SU-DHL-6 (cell line): Measurements from ENCODE around the gene GNPTAB.

Experiments
- EZH2phosphoT487 ChIP-seq: fragments of 200-600 bp; sonication (generic), shearing (Covaris generic); conservative IDR thresholded peaks from 2 replicates; pipeline ENCODE4 v1.6.1; 2018; ENCODE audit warnings: mild to moderate bottlenecking, antibody characterized with exemption, low read length, moderate library complexity, mixed read lengths
- TF ChIP-seq, protein P1 (sequence below): fragments of 200-600 bp; sonication (generic); IDR thresholded peaks from one replicate; pipeline ENCODE4 v1.5.1; 2017; ENCODE audit warnings: antibody characterized with exemption, mild to moderate bottlenecking, low read length, moderate library complexity; ENCODE audit not compliant: insufficient read depth, poor library complexity, severe bottlenecking

DNA sequence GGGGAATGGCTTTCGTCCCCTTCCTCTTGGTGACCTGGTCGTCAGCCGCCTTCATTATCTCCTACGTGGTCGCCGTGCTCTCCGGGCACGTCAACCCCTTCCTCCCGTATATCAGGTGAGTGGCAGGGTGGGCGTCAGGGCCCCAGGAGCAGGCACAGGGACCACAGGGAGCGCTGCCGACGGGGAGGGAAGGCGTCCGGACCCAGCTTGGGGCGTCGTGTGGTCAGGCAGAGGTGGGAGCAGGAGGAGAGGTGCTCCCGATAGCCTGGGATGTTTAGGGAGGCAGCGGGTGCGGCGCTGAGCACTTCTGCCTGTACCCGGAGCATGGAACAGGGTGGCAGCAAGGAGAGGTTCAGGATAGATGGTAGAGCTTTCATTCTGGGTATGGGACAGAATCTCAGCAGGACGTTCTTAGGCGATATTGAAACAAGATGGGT lies 47.1 kb upstream of the GNPTAB start:
- no peak for TF ChIP-seq EZH2phosphoT487
- TF ChIP-seq, protein P1, sequence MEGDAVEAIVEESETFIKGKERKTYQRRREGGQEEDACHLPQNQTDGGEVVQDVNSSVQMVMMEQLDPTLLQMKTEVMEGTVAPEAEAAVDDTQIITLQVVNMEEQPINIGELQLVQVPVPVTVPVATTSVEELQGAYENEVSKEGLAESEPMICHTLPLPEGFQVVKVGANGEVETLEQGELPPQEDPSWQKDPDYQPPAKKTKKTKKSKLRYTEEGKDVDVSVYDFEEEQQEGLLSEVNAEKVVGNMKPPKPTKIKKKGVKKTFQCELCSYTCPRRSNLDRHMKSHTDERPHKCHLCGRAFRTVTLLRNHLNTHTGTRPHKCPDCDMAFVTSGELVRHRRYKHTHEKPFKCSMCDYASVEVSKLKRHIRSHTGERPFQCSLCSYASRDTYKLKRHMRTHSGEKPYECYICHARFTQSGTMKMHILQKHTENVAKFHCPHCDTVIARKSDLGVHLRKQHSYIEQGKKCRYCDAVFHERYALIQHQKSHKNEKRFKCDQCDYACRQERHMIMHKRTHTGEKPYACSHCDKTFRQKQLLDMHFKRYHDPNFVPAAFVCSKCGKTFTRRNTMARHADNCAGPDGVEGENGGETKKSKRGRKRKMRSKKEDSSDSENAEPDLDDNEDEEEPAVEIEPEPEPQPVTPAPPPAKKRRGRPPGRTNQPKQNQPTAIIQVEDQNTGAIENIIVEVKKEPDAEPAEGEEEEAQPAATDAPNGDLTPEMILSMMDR, result no peak
